ENCODE results near the gene PKD1. TPM values are rescaled to one million over a fixed set of nuclear protein-coding genes. Genes with fewer than 3 reads are reported as not detected.

The PKD1 gene
- total RNA-seq, 3 donors from 2014 or later: 63.9 to 233 (median 80.8) TPM

- intact Hi-C loops (cut with DNase I, micrococcal nuclease): no loop called here
These were observed 74.2 kb downstream of the PKD1 start for GRCh38 chr16:2061526-2061925.

GRCh38 chr16:2061023-2061422, 74.7 kb downstream of the PKD1 start:
- ATAC-seq: no peak
- H3K4me3 ChIP-seq: no peak overlapping the region
- H3K4me1 ChIP-seq (ENCODE audit: low read depth): no peaks in the 10 kb centered on the region
- H3K9me3 ChIP-seq: no peaks in the 10 kb centered on the region
- intact Hi-C loops (cut with DNase I, micrococcal nuclease): no loop called here
- DNase-seq: no peak
- no peak for TF ChIP-seq CTCF (IDR thresholded peaks at IDR 0.05)
- peaks cover 10% of the 10 kb centered on the region for H3K36me3 ChIP-seq (ENCODE audit: low read depth)

More at GRCh38 chr16:2061526-2061925, 74.2 kb downstream of the PKD1 start:
- DNase-seq: no peak
- Histone ChIP-seq H3K4me1 (ENCODE audit: low read depth) (no peaks in the 10 kb centered on the region), H3K9me3 (no peaks in the 10 kb centered on the region), H3K4me3 (no peak overlapping the region), H3K36me3 (ENCODE audit: low read depth) (peaks cover 10% of the 10 kb centered on the region)
- TF ChIP-seq CTCF (IDR thresholded peaks at IDR 0.05): no peak
- ATAC-seq: no peak

GRCh38 chr16:2060346-2060745, 75.4 kb downstream of the PKD1 start:
- no peak for ATAC-seq
- no peak for DNase-seq
- Histone ChIP-seq H3K36me3 (ENCODE audit: low read depth) (peaks cover 10% of the 10 kb centered on the region), H3K4me1 (ENCODE audit: low read depth) (no peaks in the 10 kb centered on the region), H3K4me3 (no peak overlapping the region), H3K9me3 (no peaks in the 10 kb centered on the region)
- TF ChIP-seq CTCF (IDR thresholded peaks at IDR 0.05): no peak
- intact Hi-C loops (cut with DNase I, micrococcal nuclease): no loop called here

GRCh38 chr16:2058872-2059271, 76.8 kb downstream of the PKD1 start:
- no peaks in the 10 kb centered on the region for H3K9me3 ChIP-seq
- DNase-seq (no peak), ATAC-seq (no peak)
- H3K36me3 ChIP-seq (ENCODE audit: low read depth): peaks cover 7% of the 10 kb centered on the region
- intact Hi-C loops (cut with DNase I, micrococcal nuclease): no loop called here
- H3K4me1 ChIP-seq (ENCODE audit: low read depth): peaks cover 7% of the 10 kb centered on the region
- no peak for TF ChIP-seq CTCF (IDR thresholded peaks at IDR 0.05)
- no peak overlapping the region for H3K4me3 ChIP-seq

GRCh38 chr16:2058420-2058819, 77.3 kb downstream of the PKD1 start:
- Histone ChIP-seq H3K4me1 (ENCODE audit: low read depth) (peaks cover 7% of the 10 kb centered on the region), H3K9me3 (no peaks in the 10 kb centered on the region), H3K36me3 (ENCODE audit: low read depth) (peaks cover 7% of the 10 kb centered on the region), H3K4me3 (no peak overlapping the region)
- intact Hi-C loops (cut with DNase I, micrococcal nuclease): no loop called here
- TF ChIP-seq CTCF (IDR thresholded peaks at IDR 0.05): no peak
- ATAC-seq (no peak), DNase-seq (no peak)

- no peaks in the 10 kb centered on the region for H3K9me3 ChIP-seq
- no peak for ATAC-seq
- H3K36me3 ChIP-seq (ENCODE audit: low read depth): peaks cover 4% of the 10 kb centered on the region
- no peak overlapping the region for H3K4me3 ChIP-seq
- DNase-seq: no peak
- H3K4me1 ChIP-seq (ENCODE audit: low read depth): peaks cover 7% of the 10 kb centered on the region
- intact Hi-C loops (cut with DNase I, micrococcal nuclease): no loop called here
- TF ChIP-seq CTCF (IDR thresholded peaks at IDR 0.05): no peak
These were observed 78.3 kb downstream of the PKD1 start for GRCh38 chr16:2057438-2057837.

Data from mucosa of descending colon (tissue), 3 donors.